RPMI7951 (cell line): ENCODE measurements around the gene HFE. TPM values are rescaled to one million over a fixed set of nuclear protein-coding genes. Genes with fewer than 3 reads are reported as not detected.
A peak's percentile ranks its signal among the peaks of the same experiment; 100 is the strongest.
"Not testable (repeated sequence)": the region's sequence is repeated elsewhere in the genome, so short reads cannot be mapped to it uniquely, and the experiment has no call there.

Experiments used
- DNase-seq: peaks from one replicate; pipeline ENCODE4 v3.0.0-alpha.2; 2012; ENCODE audit warnings: low read depth
- total RNA-seq: library from RNA; depleted of rRNA; stranded (reverse); fragments of >200 nt; shearing (Covaris generic); gene quantifications from 2 replicates; pipeline ENCODE4 v1.2.3, GENCODE V29; 2014; rRNA removed

Gene HFE
- 11.6 and 12.1 TPM in 2 replicates for total RNA-seq

GRCh38 chr6:26087284-26088115, at the start of gene HFE:
Gene HFE (plus strand): TSS chr6:26087429. CDS start chr6:26087441, 12 bp downstream.
- peak; percentile 75 for DNase-seq

- DNase-seq = no peak
Observed at GRCh38 chr6:26041946-26042345, 45.3 kb upstream of the HFE start.

- DNase-seq = peak; percentile 98
Observed at GRCh38 chr6:26043384-26044139, 43.7 kb upstream of the HFE start.

GRCh38 chr6:26044140-26045064, 42.8 kb upstream of the HFE start:
- peak; percentile 49 for DNase-seq

GRCh38 chr6:26045065-26045927, 41.9 kb upstream of the HFE start:
- peak; percentile 98 for DNase-seq

GRCh38 chr6:26045928-26046368, 41.3 kb upstream of the HFE start:
- peak; percentile 54 for DNase-seq

- not testable (repeated sequence) for DNase-seq
Observed at GRCh38 chr6:26047329-26047728, 39.9 kb upstream of the HFE start.

- DNase-seq = no peak
Observed at GRCh38 chr6:26048590-26048989, 38.6 kb upstream of the HFE start.

- DNase-seq = no peak
Observed at GRCh38 chr6:26051665-26052310, 35.4 kb upstream of the HFE start.

GRCh38 chr6:26052762-26053250, 34.4 kb upstream of the HFE start:
- not testable (repeated sequence) for DNase-seq

- DNase-seq = peak; percentile 45
Observed at GRCh38 chr6:26053992-26054780, 33.0 kb upstream of the HFE start.

GRCh38 chr6:26054781-26055718, 32.2 kb upstream of the HFE start:
- peak; percentile 97 for DNase-seq

- peak; percentile 95 for DNase-seq
Observed at GRCh38 chr6:26055719-26056582, 31.3 kb upstream of the HFE start.

GRCh38 chr6:26056583-26057350, 30.5 kb upstream of the HFE start:
- peak; percentile 52 for DNase-seq

GRCh38 chr6:26057899-26058298, 29.3 kb upstream of the HFE start:
- no peak for DNase-seq

- DNase-seq = not testable (repeated sequence)
Observed at GRCh38 chr6:26058477-26059033, 28.7 kb upstream of the HFE start.
